KMS-11 (cell line): Measurements from ENCODE around the gene ARHGAP4.
A peak's percentile ranks its signal among the peaks of the same experiment; 100 is the strongest.

Experiments
- H2AFZ ChIP-seq: fragments of 200-600 bp; sonication (generic); 2 replicates; pipeline ENCODE4 v1.6.1; 2016; ENCODE audit warnings: antibody characterized with exemption, mixed run types, low read depth
- H3K27ac ChIP-seq: fragments of 200-600 bp; sonication (generic); 2 replicates; pipeline ENCODE4 v1.6.1; 2016; ENCODE audit warnings: mild to moderate bottlenecking, mixed run types
- H3K27me3 ChIP-seq: fragments of 200-600 bp; sonication (generic); 2 replicates; pipeline ENCODE4 v1.6.1; 2017; ENCODE audit warnings: mild to moderate bottlenecking, low read depth, mixed run types, moderate library complexity; ENCODE audit not compliant: insufficient read depth
- H3K36me3 ChIP-seq: fragments of 200-600 bp; sonication (generic); 2 replicates; pipeline ENCODE4 v1.6.1; 2017; ENCODE audit warnings: mild to moderate bottlenecking, mixed run types; ENCODE audit not compliant: insufficient read depth
- H3K4me1 ChIP-seq: fragments of 200-600 bp; sonication (generic); 2 replicates; pipeline ENCODE4 v1.6.1; 2016; ENCODE audit warnings: mild to moderate bottlenecking, low read depth, mixed run types; ENCODE audit not compliant: poor library complexity, severe bottlenecking
- H3K4me2 ChIP-seq: fragments of 200-600 bp; sonication (generic); 2 replicates; pipeline ENCODE4 v1.7.0; 2016; ENCODE audit warnings: mild to moderate bottlenecking, mixed run types
- H3K4me3 ChIP-seq: fragments of 200-600 bp; sonication (generic); IDR thresholded peaks from 2 replicates; pipeline ENCODE4 v1.6.1; 2017; ENCODE audit warnings: low read depth, low read length, mixed read lengths; ENCODE audit not compliant: insufficient read depth
- H3K79me2 ChIP-seq: fragments of 200-600 bp; sonication (generic); 2 replicates; pipeline ENCODE4 v1.6.1; 2016; ENCODE audit warnings: low read depth, mixed run types; ENCODE audit not compliant: insufficient read depth
- H3K9ac ChIP-seq: fragments of 200-600 bp; sonication (generic); 2 replicates; pipeline ENCODE4 v1.6.1; 2016; ENCODE audit warnings: mild to moderate bottlenecking, mixed run types
- H4K20me1 ChIP-seq: fragments of 200-600 bp; sonication (generic); 2 replicates; pipeline ENCODE4 v1.6.1; 2016; ENCODE audit warnings: mild to moderate bottlenecking, mixed run types; ENCODE audit not compliant: insufficient read depth
- CTCF ChIP-seq: fragments of 200-600 bp; sonication (generic); conservative IDR thresholded peaks from 2 replicates; pipeline ENCODE4 v1.6.1; 2017; ENCODE audit warnings: low read depth, mild to moderate bottlenecking, antibody characterized with exemption, low read length, moderate library complexity, mixed read lengths

Gene ARHGAP4

GRCh38 chrX:153925739-153926551 is at the start of gene ARHGAP4:
Gene ARHGAP4 (minus strand): TSS chrX:153926264. CDS start chrX:153926202, 62 bp downstream.
- TF ChIP-seq CTCF: no peak
- peaks cover 21% of the 10 kb centered on the region for H3K4me1 ChIP-seq
- H3K79me2 ChIP-seq: peaks cover 43% of the 10 kb centered on the region
- no peak within 1 kb of the TSS for H2AFZ ChIP-seq
- no peaks in the 10 kb centered on the region for H3K36me3 ChIP-seq
- H3K4me3 ChIP-seq: no peak within 1 kb of the TSS
- peak within 1 kb of the TSS; percentile 94 for H3K4me2 ChIP-seq
- no peaks in the 10 kb centered on the region for H4K20me1 ChIP-seq
- H3K9ac ChIP-seq: peak within 1 kb of the TSS; percentile 90
- no peaks in the 10 kb centered on the region for H3K27me3 ChIP-seq
- H3K27ac ChIP-seq: peak within 1 kb of the TSS; percentile 95

GRCh38 chrX:153974726-153975286 is 48.7 kb upstream of the ARHGAP4 start:
- Histone ChIP-seq H3K4me1 (peaks cover 30% of the 10 kb centered on the region), H3K27ac (peak overlapping the region; percentile 100; the same call in 1 of the 2 replicates), H2AFZ (no peak overlapping the region; the same call in 1 of the 2 replicates), H3K36me3 (no peaks in the 10 kb centered on the region), H3K4me3 (no peak overlapping the region), H3K27me3 (no peaks in the 10 kb centered on the region), H3K4me2 (no peak overlapping the region), H4K20me1 (no peaks in the 10 kb centered on the region), H3K79me2 (peaks cover under 1% of the 10 kb centered on the region; the same call in 1 of the 2 replicates), H3K9ac (no peak overlapping the region)
- no peak for TF ChIP-seq CTCF

GRCh38 chrX:153974003-153974725 is 48.1 kb upstream of the ARHGAP4 start:
- TF ChIP-seq CTCF: no peak
- peak overlapping the region; percentile 41 for H3K4me2 ChIP-seq
- peak overlapping the region; percentile 87; the same call in 1 of the 2 replicates for H3K9ac ChIP-seq
- H4K20me1 ChIP-seq: no peaks in the 10 kb centered on the region
- no peak overlapping the region; the same call in 1 of the 2 replicates for H2AFZ ChIP-seq
- peaks cover 7% of the 10 kb centered on the region for H3K79me2 ChIP-seq
- H3K4me1 ChIP-seq: peaks cover 28% of the 10 kb centered on the region
- no peaks in the 10 kb centered on the region for H3K27me3 ChIP-seq
- H3K27ac ChIP-seq: peak overlapping the region; percentile 100
- H3K4me3 ChIP-seq: no peak overlapping the region
- no peaks in the 10 kb centered on the region for H3K36me3 ChIP-seq

GRCh38 chrX:153973127-153974002 is 47.3 kb upstream of the ARHGAP4 start:
- H3K79me2 ChIP-seq: peaks cover 15% of the 10 kb centered on the region
- no peaks in the 10 kb centered on the region for H4K20me1 ChIP-seq
- TF ChIP-seq CTCF: no peak
- H3K4me2 ChIP-seq: peak overlapping the region; percentile 41
- no peak overlapping the region for H2AFZ ChIP-seq
- H3K27ac ChIP-seq: peak overlapping the region; percentile 100
- H3K4me3 ChIP-seq: no peak overlapping the region
- H3K4me1 ChIP-seq: peaks cover 30% of the 10 kb centered on the region
- H3K9ac ChIP-seq: peak overlapping the region; percentile 87
- no peaks in the 10 kb centered on the region for H3K27me3 ChIP-seq
- no peaks in the 10 kb centered on the region for H3K36me3 ChIP-seq
